ENCODE data around the gene RPTOR.

DNA sequence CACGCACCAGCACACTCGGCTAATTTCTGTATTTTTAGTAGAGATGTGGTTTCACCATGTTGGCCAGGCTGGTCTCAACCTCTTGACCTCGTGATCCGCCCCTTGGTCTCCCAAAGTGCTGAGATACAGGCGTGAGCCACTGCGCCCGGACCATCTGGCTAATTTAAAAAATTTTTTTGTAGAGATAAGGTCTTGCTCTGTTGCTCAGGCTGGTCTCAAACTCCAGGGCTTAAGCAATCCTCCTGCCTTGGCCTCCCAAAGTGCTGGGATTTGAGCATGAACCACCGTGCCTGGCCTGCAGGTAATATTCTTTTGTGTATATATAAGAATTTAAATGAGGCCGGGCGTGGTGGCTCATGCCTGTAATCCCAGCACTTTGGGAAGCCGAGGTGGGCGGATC, 115.0 kb downstream of the RPTOR start:
- TF ChIP-seq, protein P1, sequence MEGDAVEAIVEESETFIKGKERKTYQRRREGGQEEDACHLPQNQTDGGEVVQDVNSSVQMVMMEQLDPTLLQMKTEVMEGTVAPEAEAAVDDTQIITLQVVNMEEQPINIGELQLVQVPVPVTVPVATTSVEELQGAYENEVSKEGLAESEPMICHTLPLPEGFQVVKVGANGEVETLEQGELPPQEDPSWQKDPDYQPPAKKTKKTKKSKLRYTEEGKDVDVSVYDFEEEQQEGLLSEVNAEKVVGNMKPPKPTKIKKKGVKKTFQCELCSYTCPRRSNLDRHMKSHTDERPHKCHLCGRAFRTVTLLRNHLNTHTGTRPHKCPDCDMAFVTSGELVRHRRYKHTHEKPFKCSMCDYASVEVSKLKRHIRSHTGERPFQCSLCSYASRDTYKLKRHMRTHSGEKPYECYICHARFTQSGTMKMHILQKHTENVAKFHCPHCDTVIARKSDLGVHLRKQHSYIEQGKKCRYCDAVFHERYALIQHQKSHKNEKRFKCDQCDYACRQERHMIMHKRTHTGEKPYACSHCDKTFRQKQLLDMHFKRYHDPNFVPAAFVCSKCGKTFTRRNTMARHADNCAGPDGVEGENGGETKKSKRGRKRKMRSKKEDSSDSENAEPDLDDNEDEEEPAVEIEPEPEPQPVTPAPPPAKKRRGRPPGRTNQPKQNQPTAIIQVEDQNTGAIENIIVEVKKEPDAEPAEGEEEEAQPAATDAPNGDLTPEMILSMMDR (IDR thresholded peaks at IDR 0.05), result no peak
- TF ChIP-seq POLR2AphosphoS5 (IDR thresholded peaks at IDR 0.05), result no peak
